Measurements from ENCODE around the gene TMEM256.

TMEM256 gene

DNA sequence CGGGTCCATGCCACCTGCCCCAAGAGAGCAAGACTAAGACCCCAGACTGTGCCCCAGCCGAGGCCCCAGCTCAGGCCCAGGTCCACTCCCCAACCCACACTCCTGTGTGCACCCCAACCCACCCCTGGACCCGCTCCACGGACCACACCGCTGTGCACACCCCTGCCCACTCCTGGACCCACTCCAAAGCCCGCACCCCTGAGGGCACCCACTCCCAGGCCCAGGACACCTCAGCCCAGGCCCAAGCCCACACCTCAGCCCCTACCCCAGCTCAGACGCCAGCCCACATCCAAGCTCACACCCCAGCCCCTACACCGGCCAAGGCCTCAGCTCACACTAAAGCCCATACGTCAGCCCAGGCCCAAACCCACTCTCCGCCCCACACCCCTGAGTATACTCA lies 25.8 kb upstream of the TMEM256 start:
- DNase-seq (ENCODE audit: low read depth), result no peak

DNA sequence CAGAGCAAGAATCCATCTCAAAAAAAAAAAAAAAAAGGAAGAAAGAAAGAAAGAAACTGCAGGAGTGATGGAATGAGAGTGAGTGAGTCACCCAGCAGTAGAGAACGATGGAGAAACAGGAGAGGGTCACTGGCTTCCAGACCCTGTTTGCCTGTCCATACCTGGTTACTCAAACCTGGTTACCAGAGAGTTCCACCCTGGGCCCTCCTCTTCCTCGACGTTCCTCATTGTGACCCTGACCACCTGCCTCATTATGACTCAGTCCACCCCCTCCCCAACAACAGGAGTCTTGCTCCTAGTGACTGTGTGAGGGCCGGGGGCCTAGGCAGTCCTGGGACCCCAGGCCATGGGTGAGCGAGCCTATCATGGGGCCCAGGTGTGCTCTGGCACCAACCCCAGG lies 24.7 kb upstream of the TMEM256 start, which contains the start of gene SPEM3:
SPEM3 (plus strand) TSS at position 301 of the 400 bp plus-strand sequence; CDS start at position 347, 46 bp downstream.
- no peak for DNase-seq (ENCODE audit: low read depth)

DNA sequence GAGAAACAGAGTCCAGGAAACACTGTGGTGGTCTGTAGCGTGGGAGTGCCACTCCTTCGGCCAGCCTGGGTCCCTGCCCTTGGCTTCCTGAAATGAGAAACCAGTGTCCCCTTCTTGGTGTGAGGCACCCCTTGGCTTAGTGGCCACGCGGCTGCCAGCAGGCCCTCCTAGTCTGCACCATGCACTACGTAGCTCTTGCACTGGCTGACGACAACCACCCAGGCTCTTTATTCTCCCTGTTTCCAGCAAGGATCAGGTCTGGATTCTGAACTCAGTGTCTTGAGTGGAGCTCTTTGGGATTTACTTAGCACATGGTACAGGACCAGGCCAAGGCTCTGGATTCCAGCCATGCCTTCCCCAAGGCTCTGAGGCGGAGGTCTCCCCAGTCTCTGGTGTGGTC lies 23.7 kb upstream of the TMEM256 start:
- DNase-seq (ENCODE audit: low read depth), result no peak

DNA sequence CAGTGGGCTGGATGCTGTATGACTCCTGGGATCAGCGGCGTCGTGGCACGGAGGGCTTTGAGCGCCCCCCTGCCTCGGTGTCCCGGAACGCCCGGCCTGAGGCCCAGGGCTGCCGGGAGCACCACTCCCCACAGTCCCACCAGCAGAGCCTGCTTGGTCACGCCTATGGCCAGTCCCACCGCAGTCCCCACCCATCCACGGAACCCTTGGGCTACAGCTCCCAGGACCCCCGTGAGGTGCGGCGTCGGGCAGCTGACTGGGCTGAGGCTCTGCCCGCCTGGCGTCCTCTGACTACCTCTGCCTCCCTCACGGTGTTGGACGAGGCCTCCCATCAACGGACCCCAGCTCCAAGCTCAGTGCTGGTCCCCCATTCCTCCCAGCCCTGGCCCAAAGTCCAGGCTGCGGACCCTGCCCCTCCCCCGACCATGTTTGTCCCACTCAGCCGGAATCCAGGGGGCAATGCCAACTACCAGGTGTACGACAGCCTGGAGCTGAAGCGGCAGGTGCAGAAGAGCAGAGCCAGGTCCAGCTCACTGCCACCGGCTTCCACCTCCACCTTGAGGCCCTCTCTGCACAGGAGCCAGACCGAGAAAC lies 23.1 kb upstream of the TMEM256 start:
- DNase-seq (ENCODE audit: low read depth), result no peak

DNA sequence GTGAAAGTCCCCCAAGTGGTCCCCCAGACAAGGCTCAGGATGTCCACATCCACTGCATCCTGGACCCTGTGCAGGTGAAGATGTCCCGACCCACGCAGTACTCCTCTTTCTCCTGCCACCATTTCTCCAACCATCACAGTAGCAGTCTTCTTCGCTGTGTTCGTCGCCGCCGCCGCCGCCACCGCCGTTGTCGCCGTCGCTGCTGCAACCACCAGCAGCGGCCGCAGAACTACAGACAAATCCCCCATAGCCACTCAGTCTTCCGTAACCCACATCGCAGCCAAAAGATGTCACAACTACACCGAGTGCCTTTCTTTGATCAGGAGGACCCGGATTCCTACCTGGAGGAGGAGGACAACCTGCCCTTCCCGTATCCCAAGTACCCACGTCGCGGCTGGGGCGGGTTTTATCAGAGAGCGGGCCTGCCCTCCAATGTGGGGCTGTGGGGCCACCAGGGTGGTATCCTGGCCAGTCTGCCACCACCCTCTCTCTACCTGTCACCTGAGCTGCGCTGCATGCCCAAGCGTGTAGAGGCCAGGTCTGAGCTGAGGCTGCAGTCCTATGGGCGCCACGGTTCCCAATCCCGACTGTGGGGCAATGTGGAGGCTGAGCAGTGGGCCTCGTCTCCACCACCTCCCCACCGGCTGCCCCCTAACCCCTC lies 22.4 kb upstream of the TMEM256 start:
- DNase-seq (ENCODE audit: low read depth), result no peak

DNA sequence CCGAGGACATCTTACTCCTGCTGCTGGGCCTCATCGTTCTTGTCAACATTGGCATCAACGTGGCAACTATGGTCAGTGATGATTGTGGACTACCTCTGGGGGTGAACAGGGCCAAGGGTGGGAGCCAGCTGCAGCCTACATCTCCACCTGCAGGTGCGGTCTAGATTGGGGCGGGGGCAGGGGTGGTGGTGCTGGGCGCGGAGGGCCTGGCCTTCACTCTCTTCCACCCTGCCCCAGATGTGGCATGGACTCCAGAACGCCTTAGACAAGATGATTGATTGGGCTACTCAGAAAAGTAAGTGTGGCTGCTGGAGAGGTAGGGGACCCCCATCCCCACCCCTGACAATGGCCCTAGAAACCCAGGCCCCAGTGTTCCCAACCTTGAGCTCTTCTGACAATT lies 21.9 kb upstream of the TMEM256 start:
- DNase-seq (ENCODE audit: low read depth), result no peak

DNA sequence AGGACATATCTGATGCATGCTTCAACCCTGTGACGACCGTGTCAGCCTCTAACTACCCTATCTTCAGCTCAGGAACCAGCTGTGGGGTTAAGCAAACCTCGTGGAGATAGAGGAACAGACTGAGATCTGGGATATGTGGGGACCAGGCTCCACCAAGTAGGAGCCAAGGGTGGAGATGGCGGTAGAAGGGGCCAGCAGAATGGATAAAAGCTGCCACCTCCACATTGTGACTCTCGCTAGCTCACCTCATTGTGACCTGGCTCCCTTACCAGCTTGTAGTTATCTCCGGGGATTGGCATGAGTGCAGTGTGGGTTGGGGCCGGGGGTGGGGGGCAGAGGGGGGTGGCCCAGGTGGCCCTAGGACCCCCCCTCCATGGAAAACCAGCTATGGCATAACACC lies 21.4 kb upstream of the TMEM256 start, which contains the start of gene SPEM2:
SPEM2 (plus strand) TSS at position 301 of the 400 bp plus-strand sequence; CDS start at position 374, 73 bp downstream.
- no peak for DNase-seq (ENCODE audit: low read depth)

DNA sequence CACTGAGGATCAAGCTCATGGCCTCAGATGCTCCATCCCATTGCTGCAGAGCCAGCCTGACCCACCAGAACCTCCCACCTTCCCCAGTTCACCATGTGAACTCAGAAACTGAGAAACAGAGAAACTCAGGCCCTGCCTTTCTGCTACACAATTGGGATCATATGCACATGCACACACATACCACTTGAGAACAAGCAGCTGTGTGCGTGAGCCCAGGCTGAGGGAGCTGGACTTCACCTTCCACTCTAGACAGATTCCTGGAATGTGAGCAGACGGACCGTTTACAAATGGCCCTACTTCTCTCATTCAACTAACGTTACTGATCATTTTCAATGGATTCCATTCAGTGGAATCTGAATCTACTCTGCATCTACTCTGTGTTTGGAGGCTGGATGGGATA lies 19.8 kb upstream of the TMEM256 start:
- no peak for DNase-seq (ENCODE audit: low read depth)

DNA sequence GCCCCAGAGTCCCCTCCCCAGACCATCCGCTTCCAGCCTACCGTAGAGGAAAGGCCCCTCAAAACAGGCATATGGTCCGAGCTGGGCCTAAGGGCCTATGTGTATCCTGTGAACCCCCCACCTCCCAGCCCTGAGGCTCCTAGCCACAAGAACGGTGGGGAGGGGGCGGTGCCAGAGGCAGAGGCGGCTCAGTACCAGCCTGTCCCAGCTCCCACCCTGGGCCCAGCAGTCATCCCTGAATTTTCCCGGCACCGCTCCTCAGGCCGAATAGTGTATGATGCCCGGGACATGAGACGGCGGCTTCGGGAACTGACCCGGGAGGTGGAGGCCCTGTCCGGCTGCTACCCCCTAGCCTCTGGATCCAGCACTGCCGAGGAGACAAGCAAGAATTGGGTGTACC lies 17.3 kb upstream of the TMEM256 start:
- DNase-seq (ENCODE audit: low read depth), result no peak

DNA sequence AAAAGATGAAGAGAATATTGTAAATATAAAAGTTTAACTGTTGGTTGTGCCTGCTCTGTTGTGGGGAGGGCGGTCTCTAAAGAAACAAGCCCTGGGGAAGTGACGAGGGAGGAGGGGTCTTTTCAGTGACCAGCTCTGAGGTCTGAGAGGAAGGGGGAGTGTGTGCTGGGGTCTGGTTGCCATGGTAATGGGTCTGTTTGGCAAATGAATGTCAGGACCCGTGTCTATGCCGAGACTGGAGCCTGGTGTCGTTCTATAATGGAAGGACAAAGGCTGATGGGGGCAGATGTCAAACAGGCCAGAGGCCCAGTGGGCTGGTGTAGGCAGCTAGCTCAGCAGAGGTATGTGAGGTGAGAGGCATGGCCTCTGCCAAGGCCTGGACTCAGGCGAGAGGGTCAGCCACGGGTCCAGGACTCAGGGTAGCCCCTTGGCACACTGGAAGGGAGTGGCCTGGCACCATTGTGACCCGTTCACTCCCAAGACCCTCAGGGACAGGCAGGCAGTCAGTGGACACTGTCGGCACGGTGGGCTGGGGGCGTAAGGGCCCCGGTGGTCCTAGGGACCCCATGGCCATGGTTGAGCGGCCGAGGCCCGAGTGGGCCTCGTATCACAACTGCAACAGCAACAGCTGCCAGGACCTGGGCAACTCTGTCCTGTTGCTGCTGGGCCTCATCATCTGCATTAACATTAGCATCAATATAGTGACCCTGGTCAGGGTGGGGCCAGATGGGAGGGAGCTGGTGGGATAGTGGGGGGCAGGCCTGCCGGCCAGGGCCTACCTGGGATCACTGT lies 16.1 kb upstream of the TMEM256 start, which contains the start of gene SPEM1:
SPEM1 (plus strand) TSS at position 506 of the 792 bp plus-strand sequence; CDS start at position 567, 61 bp downstream.
- DNase-seq (ENCODE audit: low read depth), result no peak

DNA sequence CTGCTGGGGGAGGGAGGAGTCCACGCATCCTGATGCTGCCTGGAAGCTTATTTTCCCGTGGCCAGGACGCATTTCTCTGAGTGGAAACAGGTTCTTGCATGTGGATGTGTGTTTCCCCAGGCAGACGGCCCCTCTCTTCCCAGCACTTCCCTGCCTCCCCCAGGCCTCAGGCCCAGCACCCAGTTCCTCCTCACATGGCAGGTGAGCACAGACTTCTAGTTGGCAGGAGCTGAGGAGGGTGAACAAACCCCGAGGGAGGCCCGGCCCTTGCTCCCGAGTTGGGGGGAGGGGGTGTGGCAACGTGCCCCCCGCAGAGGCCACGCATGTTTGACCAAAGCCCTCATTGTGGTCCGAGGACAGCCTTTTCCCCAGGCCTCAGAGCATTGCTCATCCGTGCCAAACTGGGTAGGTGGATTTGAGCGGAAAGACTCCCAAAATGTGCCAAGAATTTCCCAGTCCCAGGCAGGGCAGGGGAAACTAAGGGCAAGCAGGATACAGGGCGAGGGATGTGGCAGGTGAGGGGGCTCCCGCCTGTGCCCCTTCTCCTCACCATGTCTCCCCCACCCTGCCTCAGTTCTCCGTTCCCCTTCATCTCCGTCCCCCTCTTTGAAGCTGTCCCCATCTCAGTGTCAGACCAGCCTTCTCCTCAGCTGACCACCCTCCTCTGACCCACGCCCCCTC lies 14.7 kb upstream of the TMEM256 start:
- no peak for DNase-seq (ENCODE audit: low read depth)

DNA sequence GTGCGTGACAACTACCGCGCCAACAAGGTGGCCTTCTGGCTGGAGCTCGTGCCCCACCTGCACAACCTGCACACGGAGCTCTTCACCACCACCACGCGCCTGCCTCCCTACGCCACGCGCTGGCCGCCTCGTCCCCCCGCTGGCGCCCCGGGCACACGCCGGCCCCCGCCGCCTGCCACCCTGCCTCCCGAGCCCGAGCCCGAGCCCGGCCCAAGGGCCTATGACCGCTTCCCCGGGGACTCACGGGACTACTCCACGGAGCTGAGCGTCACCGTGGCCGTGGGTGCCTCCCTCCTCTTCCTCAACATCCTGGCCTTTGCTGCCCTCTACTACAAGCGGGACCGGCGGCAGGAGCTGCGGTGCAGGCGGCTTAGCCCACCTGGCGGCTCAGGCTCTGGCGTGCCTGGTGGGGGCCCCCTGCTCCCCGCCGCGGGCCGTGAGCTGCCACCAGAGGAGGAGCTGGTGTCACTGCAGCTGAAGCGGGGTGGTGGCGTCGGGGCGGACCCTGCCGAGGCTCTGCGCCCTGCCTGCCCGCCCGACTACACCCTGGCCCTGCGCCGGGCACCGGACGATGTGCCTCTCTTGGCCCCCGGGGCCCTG lies 13.3 kb upstream of the TMEM256 start:
- DNase-seq (ENCODE audit: low read depth), result no peak

DNA sequence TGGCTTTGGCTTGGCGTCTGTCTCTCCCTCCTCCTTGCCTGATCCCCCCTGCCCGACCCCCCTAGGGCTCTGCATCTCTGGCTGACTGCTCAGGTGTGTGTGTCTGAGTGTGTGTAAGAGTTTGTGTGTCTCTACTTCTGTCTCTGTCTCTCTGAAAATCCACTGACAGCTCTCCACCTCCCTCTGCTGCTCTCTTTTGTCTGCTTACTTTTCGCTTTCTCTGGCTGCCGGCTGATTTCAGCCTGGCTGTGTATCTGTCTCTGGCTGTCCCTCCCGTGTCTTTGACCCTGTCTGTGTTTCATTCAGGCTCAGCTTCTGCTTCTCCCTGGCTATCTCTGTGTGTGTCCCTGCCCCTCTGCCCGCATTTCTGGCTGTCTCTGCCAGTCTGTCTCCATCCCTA lies 12.4 kb upstream of the TMEM256 start:
- no peak for DNase-seq (ENCODE audit: low read depth)

DNA sequence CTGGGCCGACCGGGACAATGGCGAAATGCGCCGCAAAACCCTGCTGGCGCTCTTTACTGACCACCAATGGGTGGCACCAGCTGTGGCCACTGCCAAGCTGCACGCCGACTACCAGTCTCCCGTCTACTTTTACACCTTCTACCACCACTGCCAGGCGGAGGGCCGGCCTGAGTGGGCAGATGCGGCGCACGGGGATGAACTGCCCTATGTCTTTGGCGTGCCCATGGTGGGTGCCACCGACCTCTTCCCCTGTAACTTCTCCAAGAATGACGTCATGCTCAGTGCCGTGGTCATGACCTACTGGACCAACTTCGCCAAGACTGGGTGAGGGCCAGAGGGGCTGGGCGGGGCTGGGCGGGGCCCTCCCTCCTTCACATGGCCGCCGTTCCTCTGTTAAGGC lies 11.9 kb upstream of the TMEM256 start:
- DNase-seq (ENCODE audit: low read depth), result no peak

DNA sequence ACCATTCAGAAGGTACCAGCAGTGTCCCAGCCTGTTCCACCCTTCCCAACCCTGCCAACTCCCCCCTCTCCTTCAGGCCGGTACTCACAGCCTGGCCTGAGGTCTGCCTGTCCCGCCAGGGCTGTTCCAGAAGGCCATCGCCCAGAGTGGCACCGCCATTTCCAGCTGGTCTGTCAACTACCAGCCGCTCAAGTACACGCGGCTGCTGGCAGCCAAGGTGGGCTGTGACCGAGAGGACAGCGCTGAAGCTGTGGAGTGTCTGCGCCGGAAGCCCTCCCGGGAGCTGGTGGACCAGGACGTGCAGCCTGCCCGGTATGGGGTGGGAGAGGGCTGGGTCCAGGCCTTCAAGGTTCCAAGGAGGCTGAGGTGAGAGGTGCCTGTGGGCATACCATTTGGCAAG lies 10.9 kb upstream of the TMEM256 start:
- DNase-seq (ENCODE audit: low read depth), result no peak

DNA sequence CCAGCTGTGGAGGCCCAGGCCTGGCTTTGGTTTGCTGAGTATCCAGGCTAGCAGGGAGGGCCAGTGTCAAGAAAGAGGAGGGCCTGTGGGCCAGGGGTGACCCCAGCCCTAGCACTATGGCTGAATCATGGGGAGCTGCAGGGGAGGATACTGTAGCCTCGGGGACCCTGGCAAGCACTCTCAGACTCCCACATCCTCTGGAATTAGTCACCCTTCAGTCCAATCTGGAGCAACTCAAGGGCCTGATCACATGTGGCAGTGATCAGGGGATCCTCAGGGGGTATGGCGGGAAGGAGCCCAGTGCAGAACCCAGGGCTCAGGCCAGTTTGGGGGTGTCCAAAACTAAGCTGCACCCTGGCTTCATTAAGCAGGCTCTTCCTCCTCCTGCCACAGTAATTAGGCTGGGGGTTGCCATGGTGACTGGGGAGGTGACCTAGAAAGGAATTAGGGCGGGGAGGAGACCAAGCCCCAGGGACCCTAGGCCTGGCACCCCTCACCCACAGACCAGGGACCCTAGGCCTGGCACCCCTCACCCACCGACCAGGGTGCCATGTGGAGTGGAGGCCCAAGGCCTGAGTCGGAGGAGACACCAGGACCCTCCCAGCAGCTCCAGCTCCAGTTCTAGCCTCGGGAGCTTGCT lies 9.6 kb upstream of the TMEM256 start:
- DNase-seq (ENCODE audit: low read depth), result no peak

DNA sequence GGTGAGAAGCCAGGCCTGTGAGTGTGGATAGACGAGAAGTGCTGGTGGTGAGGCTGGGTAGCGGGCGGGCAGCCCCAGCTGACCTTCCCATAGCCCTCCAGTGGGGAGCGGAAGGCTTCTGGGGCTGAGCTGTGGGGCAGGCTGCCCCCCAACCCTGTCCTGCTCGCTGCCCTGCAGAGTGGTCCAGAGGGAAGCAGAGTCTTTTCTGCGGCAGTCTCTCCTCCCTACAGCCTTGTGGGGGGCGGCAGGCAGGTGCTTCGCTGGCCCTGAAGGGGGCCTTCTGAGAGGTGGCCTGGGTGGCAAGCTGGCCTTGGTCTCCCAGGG lies 7.5 kb upstream of the TMEM256 start:
- no peak for DNase-seq (ENCODE audit: low read depth)

DNA sequence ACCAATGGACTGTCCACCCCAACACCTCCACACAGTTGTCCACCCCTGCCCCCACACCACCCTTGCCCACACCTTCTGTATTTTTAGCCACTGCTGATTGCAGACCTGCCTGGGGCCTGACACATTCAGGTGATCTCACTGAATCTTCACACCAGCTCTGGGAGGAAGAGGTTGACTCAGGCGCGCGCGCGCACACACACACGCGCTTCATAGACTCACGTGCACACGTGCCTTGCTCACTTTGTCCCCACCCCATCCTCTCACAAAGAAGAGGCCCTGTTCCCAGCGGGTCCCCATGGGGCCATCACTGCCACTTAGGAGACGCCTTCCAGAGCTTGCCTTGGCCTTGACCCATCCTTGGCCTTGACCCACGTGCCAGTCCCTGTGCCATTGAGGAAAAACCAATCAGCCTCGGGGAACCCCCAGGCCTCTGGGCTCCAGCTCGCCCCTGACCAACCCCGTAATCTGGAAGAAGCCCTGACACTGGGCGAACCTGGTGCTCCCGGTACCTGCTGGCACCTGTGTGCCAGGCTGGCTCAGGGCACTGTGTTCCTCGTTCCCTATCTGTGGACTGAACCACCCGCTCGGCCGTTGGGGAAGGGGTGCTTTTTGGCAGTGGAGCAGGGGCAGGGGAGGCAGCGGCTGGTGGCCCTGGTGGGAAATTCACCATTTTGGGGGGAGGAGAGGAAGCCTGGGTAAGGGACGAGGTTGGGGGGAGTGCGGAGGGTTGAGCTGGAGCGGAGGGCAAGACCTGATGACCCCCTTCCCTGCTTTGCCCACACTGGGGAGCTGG lies 6.9 kb upstream of the TMEM256 start:
- DNase-seq (ENCODE audit: low read depth), result no peak

DNA sequence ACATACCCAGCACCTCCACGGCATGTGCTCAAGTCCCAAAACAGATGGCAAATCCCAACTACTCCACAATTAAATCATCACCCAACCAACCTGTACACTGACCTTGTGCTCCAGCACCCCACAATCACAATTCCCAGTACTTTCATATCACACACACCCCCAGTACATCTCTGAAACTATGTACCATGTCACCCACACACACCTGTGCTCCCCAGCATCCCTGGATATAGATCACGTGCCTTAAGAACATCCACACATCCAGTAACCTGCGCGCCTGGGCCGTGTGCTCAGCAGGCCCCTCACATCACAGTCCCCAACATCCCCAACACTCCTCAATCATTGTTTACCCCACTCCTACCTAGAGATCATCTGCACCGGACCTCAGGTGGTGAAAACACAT lies 5.8 kb upstream of the TMEM256 start:
- no peak for DNase-seq (ENCODE audit: low read depth)

DNA sequence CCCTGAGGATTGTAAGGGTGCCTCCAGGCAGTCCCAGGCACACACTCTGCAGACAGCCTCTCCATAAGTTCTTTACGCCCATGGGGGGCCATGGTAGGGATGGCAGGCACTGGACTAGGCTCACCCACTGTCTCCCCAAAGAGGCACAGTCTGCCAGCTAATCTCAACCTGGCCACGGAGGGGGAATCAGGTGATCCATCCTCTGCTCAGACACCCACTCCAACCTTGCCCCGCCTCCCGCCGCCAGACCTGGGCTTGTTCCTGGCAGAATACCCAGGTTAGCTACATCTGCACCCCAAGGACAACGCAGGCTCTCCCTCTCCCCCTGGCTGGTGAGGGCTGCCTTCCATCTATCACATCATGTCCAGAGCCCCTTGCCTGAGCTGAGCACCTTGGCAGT lies 5.0 kb upstream of the TMEM256 start:
- DNase-seq (ENCODE audit: low read depth), result no peak

DNA sequence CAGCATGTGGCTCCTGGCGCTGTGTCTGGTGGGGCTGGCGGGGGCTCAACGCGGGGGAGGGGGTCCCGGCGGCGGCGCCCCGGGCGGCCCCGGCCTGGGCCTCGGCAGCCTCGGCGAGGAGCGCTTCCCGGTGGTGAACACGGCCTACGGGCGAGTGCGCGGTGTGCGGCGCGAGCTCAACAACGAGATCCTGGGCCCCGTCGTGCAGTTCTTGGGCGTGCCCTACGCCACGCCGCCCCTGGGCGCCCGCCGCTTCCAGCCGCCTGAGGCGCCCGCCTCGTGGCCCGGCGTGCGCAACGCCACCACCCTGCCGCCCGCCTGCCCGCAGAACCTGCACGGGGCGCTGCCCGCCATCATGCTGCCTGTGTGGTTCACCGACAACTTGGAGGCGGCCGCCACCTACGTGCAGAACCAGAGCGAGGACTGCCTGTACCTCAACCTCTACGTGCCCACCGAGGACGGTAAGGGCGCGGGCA lies 4.4 kb upstream of the TMEM256 start:
- no peak for DNase-seq (ENCODE audit: low read depth)
